GM12878 (cell line): ENCODE data around the gene UBE2F. TPM values are rescaled to one million over a fixed set of nuclear protein-coding genes. Genes with fewer than 3 reads are reported as not detected.

Experiments
- ATAC-seq: fragments of 200-7000 bp; cut with Tn5 transposase; 3 replicates; pipeline ENCODE4 v1.9.1; 2020; ENCODE audit warnings: mild to moderate bottlenecking, moderate library complexity
- BruUV-seq: library from RNA; stranded (reverse); fragments of 400-500 nt; replicated peaks from 2 replicates; lab custom pipeline; 2021; lab: Mats Ljungman, UMichigan
- CTCF ChIA-PET: fragments of 300-600 bp; sonication (Branson Sonifier 250); formaldehyde crosslinking; extraction: SDS; loops from one replicate; lab custom pipeline; 2021; ENCODE audit warnings: inconsistent platforms; lab: Yijun Ruan, JAX
- POLR2A ChIA-PET: fragments of 350-600 bp; formaldehyde crosslinking; extraction: SDS; loops from one replicate; lab custom pipeline; 2021; ENCODE audit warnings: inconsistent platforms; lab: Charles Lee
- RAD21 ChIA-PET: fragments of 300-600 bp; sonication (Branson Sonifier 250); formaldehyde crosslinking; loops from one replicate; lab custom pipeline; 2023; ENCODE audit warnings: antibody characterized with exemption; ENCODE audit not compliant: unreplicated experiment; lab: Charles Lee
- SMC1A ChIA-PET: fragments of 300-600 bp; sonication (Branson Sonifier 250); formaldehyde crosslinking; loops from one replicate; lab custom pipeline; 2023; ENCODE audit not compliant: unreplicated experiment, uncharacterized antibody; lab: Charles Lee
- DNase-seq: peaks from one replicate; pipeline ENCODE4 v3.0.0-alpha.2; 2011; ENCODE audit warnings: low read depth, low spot score
- FAIRE-seq: peaks from 3 replicates; lab custom pipeline; 2011; peaks lifted over from hg19 to GRCh38; lab: Jason Lieb, UNC
- H2AFZ ChIP-seq: 2 replicates; pipeline ENCODE4 v1.6.0; 2011; ENCODE audit warnings: low read depth, low read length, control low read depth; ENCODE audit not compliant: control insufficient read depth
- H3K27ac ChIP-seq: 2 replicates; pipeline ENCODE4 v1.5.1; 2011; ENCODE audit warnings: control low read depth; ENCODE audit not compliant: control insufficient read depth, insufficient read depth
- H3K27me3 ChIP-seq, 2 experiments: replicated peaks in 1 of 2; 2 replicates each; pipeline versions ENCODE4 v1.6.0 to v1.6.1; 2011; ENCODE audit warnings: low read length in 1 of 2; ENCODE audit not compliant: control insufficient read depth in 2 of 2, insufficient read depth in 2 of 2
- H3K36me3 ChIP-seq, 2 experiments: 2 replicates each; pipeline ENCODE4 v1.5.1; 2011; ENCODE audit warnings: low read length in 1 of 2; ENCODE audit not compliant: control insufficient read depth in 2 of 2, insufficient read depth in 2 of 2
- H3K4me1 ChIP-seq: 2 replicates; pipeline ENCODE4 v1.6.1; 2011; ENCODE audit warnings: mild to moderate bottlenecking, low read length, moderate library complexity, mixed read lengths; ENCODE audit not compliant: control insufficient read depth, insufficient read depth
- H3K4me2 ChIP-seq: 2 replicates; pipeline ENCODE4 v1.6.0; 2011; ENCODE audit warnings: control low read depth; ENCODE audit not compliant: control insufficient read depth, insufficient read depth
- H3K4me3 ChIP-seq: fragments of 200-600 bp; sonication (generic); 2 replicates; pipeline ENCODE4 v1.5.1; 2016
- H3K79me2 ChIP-seq: 2 replicates; pipeline ENCODE4 v1.6.0; 2011; ENCODE audit warnings: low read length; ENCODE audit not compliant: control insufficient read depth, insufficient read depth
- H3K9ac ChIP-seq: 2 replicates; pipeline ENCODE4 v1.8.0; 2011; ENCODE audit warnings: low read length, control low read depth, mixed read lengths; ENCODE audit not compliant: control insufficient read depth, insufficient read depth
- H3K9me3 ChIP-seq: replicated peaks from 3 replicates; pipeline ENCODE4 v1.5.1; 2011; ENCODE audit warnings: mild to moderate bottlenecking, low read length; ENCODE audit not compliant: control insufficient read depth, insufficient read depth
- H4K20me1 ChIP-seq: 2 replicates; pipeline ENCODE4 v1.6.0; 2011; ENCODE audit not compliant: control insufficient read depth, insufficient read depth
- ASH2L ChIP-seq: fragments of 300-600, 200-600 bp; sonication (generic); IDR thresholded peaks from 2 replicates; pipeline ENCODE4 v1.6.1; 2017; ENCODE audit warnings: low read depth, mild to moderate bottlenecking, borderline replicate concordance
- BCL3 ChIP-seq: IDR thresholded peaks from 2 replicates; pipeline ENCODE4 v1.6.1; 2011; ENCODE audit warnings: borderline replicate concordance, low read depth, mild to moderate bottlenecking, moderate library complexity, low read length; ENCODE audit not compliant: insufficient read depth, poor library complexity, severe bottlenecking
- BMI1 ChIP-seq: fragments of 450-650 bp; IDR thresholded peaks from 2 replicates; pipeline ENCODE4 v1.6.1; 2016; ENCODE audit warnings: mild to moderate bottlenecking, moderate library complexity, borderline replicate concordance
- CBX5 ChIP-seq: sonication (generic); IDR thresholded peaks from 2 replicates; pipeline ENCODE4 v1.6.1; 2016; ENCODE audit warnings: low read depth, moderate library complexity, mild to moderate bottlenecking, inconsistent platforms
- CREM ChIP-seq: IDR thresholded peaks from 2 replicates; pipeline ENCODE4 v1.6.1; 2014; ENCODE audit warnings: antibody characterized with exemption, low read depth
- EGR1 ChIP-seq, 2 experiments: IDR thresholded peaks; 1 replicate in 1 of 2; 2 replicates in 1 of 2; pipeline ENCODE4 v1.6.1; 2011 to 2012; ENCODE audit warnings: low read depth in 2 of 2, low read length in 2 of 2, borderline replicate concordance in 1 of 2, mild to moderate bottlenecking in 1 of 2, moderate library complexity in 1 of 2
- EZH2 ChIP-seq: IDR thresholded peaks from 2 replicates; pipeline ENCODE4 v1.6.1; 2012; ENCODE audit warnings: low read depth, mild to moderate bottlenecking, control low read depth, inconsistent platforms, low read length, borderline replicate concordance; ENCODE audit not compliant: control insufficient read depth
- HDGF ChIP-seq: fragments of 450-650 bp; IDR thresholded peaks from 2 replicates; pipeline ENCODE4 v1.6.1; 2016; ENCODE audit warnings: antibody characterized with exemption
- JUND ChIP-seq: IDR thresholded peaks from 2 replicates; pipeline ENCODE4 v1.6.1; 2012; ENCODE audit warnings: low read depth, mild to moderate bottlenecking, low read length, improper control_type of control experiment, moderate library complexity
- MEF2A ChIP-seq: IDR thresholded peaks from 2 replicates; pipeline ENCODE4 v1.6.1; 2011; ENCODE audit warnings: low read depth, mild to moderate bottlenecking, low read length, moderate library complexity; ENCODE audit not compliant: insufficient read depth
- MLLT1 ChIP-seq: fragments of 450-650 bp; IDR thresholded peaks from 2 replicates; pipeline ENCODE4 v1.6.1; 2016; ENCODE audit warnings: mild to moderate bottlenecking
- RAD21 ChIP-seq: IDR thresholded peaks from 2 replicates; pipeline ENCODE4 v1.6.1; 2011; ENCODE audit warnings: mild to moderate bottlenecking, low read depth, low read length, moderate library complexity; ENCODE audit not compliant: insufficient read depth
- RBBP5 ChIP-seq: fragments of 200-600 bp; sonication (generic); conservative IDR thresholded peaks from 2 replicates; pipeline ENCODE4 v1.6.1; 2016
- SMC3 ChIP-seq: IDR thresholded peaks from 2 replicates; pipeline ENCODE4 v1.6.1; 2011; ENCODE audit warnings: low read length, improper control_type of control experiment, borderline replicate concordance
- STAT1 ChIP-seq: fragments of 450-650 bp; conservative IDR thresholded peaks from 2 replicates; pipeline ENCODE4 v1.6.1; 2014; ENCODE audit warnings: antibody characterized with exemption, mild to moderate bottlenecking
- SUPT20H ChIP-seq: IDR thresholded peaks from 2 replicates; pipeline ENCODE4 v1.6.1; 2011; ENCODE audit warnings: low read depth, mild to moderate bottlenecking, low read length, moderate library complexity, borderline replicate concordance; ENCODE audit not compliant: control insufficient read depth
- ZNF622 ChIP-seq: fragments of 450-650 bp; IDR thresholded peaks from 2 replicates; pipeline ENCODE4 v1.6.1; 2017; ENCODE audit warnings: mild to moderate bottlenecking, inconsistent platforms
- WGBS: methylation state at CpG from one replicate; pipeline ENCODE4 v1.1.6; 2016; ENCODE audit warnings: low lambda C conversion rate; ENCODE audit not compliant: insufficient replicate concordance, insufficient coverage; ENCODE audit errors: missing lambda C conversion rate; 5-methylcytosine and 5-hydroxymethylcytosine counted together
- in situ Hi-C: fragments of 300-500 bp; cut with MboI; formaldehyde crosslinking; loops from 9 replicates; pipeline ENCODE4 v1.14.3; 2018; ENCODE audit warnings: mixed read lengths
- intact Hi-C: fragments of 100-400 bp; cut with micrococcal nuclease; formaldehyde crosslinking; loops from one replicate; pipeline ENCODE4 v1.14.2; 2022; ENCODE audit not compliant: unreplicated experiment
- polyA plus RNA-seq, 11 experiments: library from polyadenylated mRNA; depleted of rRNA in 4 of 11; unstranded in 6 of 11; stranded (reverse) in 5 of 11; fragments of >200 nt; fragmentation: Nextera tagmentation in 4 of 11; fragmentation: Illumina TruSeq in 1 of 11; extraction: Ambion mirVana in 4 of 11; extraction: Trizol in 1 of 11; gene quantifications; 1 replicate in 1 of 11; 2 replicates in 10 of 11; pipeline versions ENCODE4 v1.2.1 to v1.2.3, GENCODE V29; 2011 to 2016; ENCODE audit warnings: inconsistent platforms in 2 of 11, missing spikeins in 2 of 11, low read depth in 1 of 11
- total RNA-seq, 4 experiments: library from RNA; depleted of rRNA in 3 of 4; stranded (reverse); fragments of >200 nt in 3 of 4; fragmentation: Illumina TruSeq in 1 of 4; extraction: Trizol in 1 of 4; gene quantifications; 2 replicates each; pipeline versions ENCODE4 v1.2.1 to v1.2.3, GENCODE V29; 2013 to 2021

The UBE2F gene
- total and polyA plus RNA-seq, 10 of the 15 experiments (the other 5 are each of a cell fraction or from before 2014, with no cell fraction given), result 12.3 to 64.4 (median 31.5) TPM

- no peaks in the 10 kb centered on the region for H3K4me1 ChIP-seq
- no peak overlapping the region for H2AFZ ChIP-seq
- ChIA-PET SMC1A (no interaction called here), CTCF (no interaction called here)
- in situ Hi-C loops (no loop called here), intact Hi-C loops (no loop called here)
- H4K20me1 ChIP-seq, result no peaks in the 10 kb centered on the region
- H3K9me3 ChIP-seq, result no peaks in the 10 kb centered on the region
- H3K27ac ChIP-seq, result no peak overlapping the region
- no peak overlapping the region for H3K4me3 ChIP-seq
- no peak for ATAC-seq
- BruUV-seq, result no TSS peak
- no peaks in the 10 kb centered on the region for H3K79me2 ChIP-seq
- DNase-seq, result no peak
- WGBS, result 96% methylated on average over 2 of the region's 2 CpGs
- no peak for TF ChIP-seq SMC3
- no peak for TF ChIP-seq CREM
- TF ChIP-seq MEF2A, result no peak
- no peak for TF ChIP-seq STAT1
- TF ChIP-seq JUND, result no peak
- no peak for TF ChIP-seq HDGF
- TF ChIP-seq BMI1, result no peak
- no peak for TF ChIP-seq EZH2
- TF ChIP-seq CBX5, result no peak
- no peak for TF ChIP-seq RBBP5
- no peak for TF ChIP-seq ZNF622
- no peak for TF ChIP-seq BCL3
- TF ChIP-seq SUPT20H, result no peak
- no peak for TF ChIP-seq MLLT1
- TF ChIP-seq ASH2L, result no peak
- TF ChIP-seq EGR1 (IDR thresholded peaks at IDR 0.05; ENCODE audit: borderline replicate concordance in 1 of 2, low read depth in 2 of 2, low read length in 2 of 2), result no peak
- no peak for TF ChIP-seq RAD21
- TF ChIP-seq, all 136 proteins: peak for 0
- Histone ChIP-seq H3K4me2 (no peak overlapping the region), H3K9ac (no peak overlapping the region), H3K36me3 (peaks cover 18 to 25% of the 10 kb centered on the region in 2 experiments), H3K27me3 (no peaks in the 10 kb centered on the region)
- RAD21 ChIA-PET, result no interaction called here
- FAIRE-seq, result no peak
- POLR2A ChIA-PET, result no interaction called here
These were observed 113.1 kb downstream of the UBE2F start for GRCh38 chr2:238079874-238080327.
